Keratinocyte (primary cell): ENCODE data around the gene MYCBPAP. TPM values are rescaled to one million over a fixed set of nuclear protein-coding genes. Genes with fewer than 3 reads are reported as not detected.

ENCODE experiments used
- DNase-seq: peaks from one replicate; pipeline ENCODE4 v3.0.0-alpha.2; 2011; ENCODE audit warnings: low read depth, missing footprints, low spot score
- FAIRE-seq: peaks from 2 replicates; lab custom pipeline; 2011; peaks lifted over from hg19 to GRCh38; lab: Jason Lieb, UNC
- H2AFZ ChIP-seq: 2 replicates; pipeline ENCODE4 v1.6.0; 2012; ENCODE audit warnings: low read length, control low read depth, inconsistent platforms; ENCODE audit not compliant: control insufficient read depth
- H3K27ac ChIP-seq: 2 replicates; pipeline ENCODE4 v1.5.1; 2011; ENCODE audit warnings: low read length; ENCODE audit not compliant: control insufficient read depth, insufficient read depth
- H3K27me3 ChIP-seq: 3 replicates; pipeline ENCODE4 v1.6.0; 2011; ENCODE audit warnings: low read length; ENCODE audit not compliant: control insufficient read depth, insufficient read depth; ENCODE audit errors: extremely low read depth
- H3K36me3 ChIP-seq, 2 experiments: 2 replicates in 1 of 2; 3 replicates in 1 of 2; pipeline ENCODE4 v1.5.1; 2011; ENCODE audit warnings: low read length in 2 of 2, mild to moderate bottlenecking in 1 of 2; ENCODE audit not compliant: control insufficient read depth in 2 of 2, insufficient read depth in 2 of 2; ENCODE audit errors: extremely low read depth in 1 of 2
- H3K4me1 ChIP-seq: 3 replicates; pipeline ENCODE4 v1.5.1; 2011; ENCODE audit warnings: low read length; ENCODE audit not compliant: control insufficient read depth, insufficient read depth; ENCODE audit errors: extremely low read depth
- H3K4me2 ChIP-seq: 3 replicates; pipeline ENCODE4 v1.6.0; 2011; ENCODE audit warnings: low read depth, low read length; ENCODE audit not compliant: control insufficient read depth, insufficient read depth; ENCODE audit errors: extremely low read depth
- H3K4me3 ChIP-seq, 3 experiments: fragments of 200-600 bp in 1 of 3; sonication (generic) in 1 of 3; 2 replicates in 2 of 3; 3 replicates in 1 of 3; pipeline ENCODE4 v1.5.1; 2011 to 2016; ENCODE audit warnings: low read length in 3 of 3, mild to moderate bottlenecking in 3 of 3, control low read depth in 2 of 3, inconsistent platforms in 1 of 3, low read depth in 1 of 3, mixed read lengths in 1 of 3, mixed run types in 1 of 3, moderate library complexity in 1 of 3; ENCODE audit not compliant: control insufficient read depth in 2 of 3, insufficient read depth in 2 of 3; ENCODE audit errors: extremely low read depth in 1 of 3
- H3K79me2 ChIP-seq: 2 replicates; pipeline ENCODE4 v1.6.0; 2012; ENCODE audit warnings: low read length; ENCODE audit not compliant: control insufficient read depth, insufficient read depth
- H3K9ac ChIP-seq: 3 replicates; pipeline ENCODE4 v1.6.0; 2011; ENCODE audit warnings: low read length; ENCODE audit not compliant: control insufficient read depth, insufficient read depth; ENCODE audit errors: extremely low read depth
- H3K9me1 ChIP-seq: 3 replicates; pipeline ENCODE4 v1.6.0; 2011; ENCODE audit warnings: low read length; ENCODE audit not compliant: control insufficient read depth, insufficient read depth; ENCODE audit errors: extremely low read depth
- H3K9me3 ChIP-seq: 2 replicates; pipeline ENCODE4 v1.5.1; 2012; ENCODE audit warnings: low read depth, low read length; ENCODE audit not compliant: control insufficient read depth
- H4K20me1 ChIP-seq: 3 replicates; pipeline ENCODE4 v1.6.0; 2011; ENCODE audit warnings: low read length; ENCODE audit not compliant: control insufficient read depth, insufficient read depth; ENCODE audit errors: extremely low read depth
- CTCF ChIP-seq, 3 experiments: IDR thresholded peaks in 1 of 3; conservative IDR thresholded peaks in 1 of 3; optimal IDR thresholded peaks in 1 of 3; 2 replicates in 2 of 3; 3 replicates in 1 of 3; pipeline versions ENCODE3 to v1.5.1; 2011; ENCODE audit warnings: low read length in 3 of 3, mild to moderate bottlenecking in 3 of 3, moderate library complexity in 2 of 3, control low read depth in 1 of 3, inconsistent platforms in 1 of 3; ENCODE audit not compliant: insufficient read depth in 2 of 3; ENCODE audit errors: extremely low read depth in 1 of 3
- EZH2 ChIP-seq: IDR thresholded peaks from one replicate; pipeline ENCODE4 v1.6.1; 2012; ENCODE audit warnings: inconsistent platforms, mild to moderate bottlenecking, low read length, moderate library complexity
- dilution Hi-C: fragments of 300-500 bp; cut with MboI; formaldehyde crosslinking; loops from one replicate; pipeline ENCODE4 v1.7.0; 2020; ENCODE audit warnings: low sequenced_read_pairs; ENCODE audit not compliant: extremely low pct_ligation_motif_present
- polyA minus RNA-seq, 3 experiments: library from RNA; depleted of rRNA, polyadenylated mRNA; stranded (reverse); fragments of >200 nt; gene quantifications; 1 replicate in 1 of 3; 2 replicates in 1 of 3; 3 replicates in 1 of 3; pipeline ENCODE4 v1.2.3, GENCODE V29; 2011
- polyA plus RNA-seq, 5 experiments: library from polyadenylated mRNA; depleted of rRNA in 3 of 5; stranded (reverse) in 3 of 5; stranded (forward) in 1 of 5; unstranded in 1 of 5; fragments of >200 nt; gene quantifications; 1 replicate in 1 of 5; 2 replicates in 3 of 5; 3 replicates in 1 of 5; pipeline versions ENCODE4 v1.2.1 to v1.2.3, GENCODE V29; 2011 to 2012; ENCODE audit warnings: missing spikeins in 2 of 5, low read depth in 1 of 5, low replicate concordance in 1 of 5

The MYCBPAP gene
- polyA plus RNA-seq = 5.1 to 9.5 TPM (median 9.0 TPM) in 3 replicates
- 2.4 TPM for polyA plus RNA-seq (2011; ENCODE audit: low read depth)
- 1.9 and 2.1 TPM in 2 replicates for polyA plus RNA-seq (2011; cell fraction: cytosol; rRNA removed)
- polyA plus RNA-seq (2011; cell fraction: nucleus; rRNA removed) = 30.5 and 34.7 TPM in 2 replicates
- polyA plus RNA-seq (2012; ENCODE audit: low replicate concordance) = 0.85 and 9.1 TPM in 2 replicates
- polyA minus RNA-seq = 1.4 to 6.3 TPM (median 4.1 TPM) in 3 replicates
- polyA minus RNA-seq (2011; cell fraction: cytosol; rRNA and poly(A)+ RNA removed) = 5.6 TPM
- 4.7 and 7.4 TPM in 2 replicates for polyA minus RNA-seq (2011; cell fraction: nucleus; rRNA and poly(A)+ RNA removed)

DNA sequence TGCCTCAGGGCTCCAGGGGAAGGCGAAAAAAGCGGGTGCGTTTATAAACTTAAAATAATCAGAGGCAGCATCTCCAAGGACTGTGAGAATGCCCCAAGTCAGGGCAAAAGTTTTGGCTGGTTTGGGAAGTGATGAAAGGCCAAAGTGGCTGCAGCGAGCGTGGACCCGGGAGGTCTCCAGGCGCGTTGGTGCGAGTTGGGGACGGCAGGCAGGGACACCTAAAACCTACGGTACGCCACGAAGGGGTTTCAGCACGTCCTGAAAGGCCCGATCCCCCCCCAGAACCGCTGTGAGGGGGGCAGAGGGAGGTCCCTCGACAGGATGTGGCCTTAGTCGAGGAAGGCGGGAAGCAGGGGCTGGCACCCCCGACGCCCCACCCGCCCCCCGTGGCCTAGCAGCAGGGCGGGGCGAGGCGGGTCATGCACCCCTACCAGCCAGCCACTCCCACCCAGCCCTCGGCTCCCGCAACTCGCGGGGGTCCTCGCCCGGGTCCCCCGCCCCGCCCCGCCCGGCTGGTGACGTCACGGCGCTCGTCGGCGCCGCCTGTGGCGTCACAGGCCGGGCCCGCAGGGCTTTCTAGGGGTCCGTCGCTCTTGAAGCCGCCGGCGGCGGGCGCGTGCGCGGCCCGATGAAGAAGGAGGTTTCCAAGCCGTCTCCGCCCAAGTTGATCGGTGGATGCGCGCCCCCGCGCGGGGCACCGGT, at the start of gene MYCBPAP:
Gene MYCBPAP (plus strand): TSS at position 569 of the 702 bp plus-strand sequence. CDS start 236 bp downstream, outside the sequence.
- no peak within 1 kb of the TSS for H3K27ac ChIP-seq
- no peaks in the 10 kb centered on the region for H3K27me3 ChIP-seq
- H4K20me1 ChIP-seq = no peaks in the 10 kb centered on the region
- peak within 1 kb of the TSS in 2 of 3 experiments; percentile 27 to 45 for H3K4me3 ChIP-seq
- H3K36me3 ChIP-seq = no peaks in the 10 kb centered on the region
- no peaks in the 10 kb centered on the region for H3K9me1 ChIP-seq
- dilution Hi-C loops = no loop called here
- no peaks in the 10 kb centered on the region for H3K9me3 ChIP-seq
- H3K79me2 ChIP-seq = no peaks in the 10 kb centered on the region
- FAIRE-seq = no peak
- DNase-seq = no peak
- peak within 1 kb of the TSS; percentile 73 for H2AFZ ChIP-seq
- H3K4me1 ChIP-seq = peaks cover 56% of the 10 kb centered on the region
- no peak for TF ChIP-seq EZH2
- TF ChIP-seq CTCF (optimal IDR thresholded peaks at IDR 0.05 in 1 of 3, IDR thresholded peaks at IDR 0.05 in 1 of 3, conservative IDR thresholded peaks at IDR 0.05 in 1 of 3; ENCODE audit: extremely low read depth in 1 of 3, insufficient read depth in 2 of 3, low read length in 3 of 3) = peak in 1 of 3 experiments; percentile 56
- H3K4me2 ChIP-seq = peak within 1 kb of the TSS; percentile 55
- H3K9ac ChIP-seq = peak within 1 kb of the TSS; percentile 40

DNA sequence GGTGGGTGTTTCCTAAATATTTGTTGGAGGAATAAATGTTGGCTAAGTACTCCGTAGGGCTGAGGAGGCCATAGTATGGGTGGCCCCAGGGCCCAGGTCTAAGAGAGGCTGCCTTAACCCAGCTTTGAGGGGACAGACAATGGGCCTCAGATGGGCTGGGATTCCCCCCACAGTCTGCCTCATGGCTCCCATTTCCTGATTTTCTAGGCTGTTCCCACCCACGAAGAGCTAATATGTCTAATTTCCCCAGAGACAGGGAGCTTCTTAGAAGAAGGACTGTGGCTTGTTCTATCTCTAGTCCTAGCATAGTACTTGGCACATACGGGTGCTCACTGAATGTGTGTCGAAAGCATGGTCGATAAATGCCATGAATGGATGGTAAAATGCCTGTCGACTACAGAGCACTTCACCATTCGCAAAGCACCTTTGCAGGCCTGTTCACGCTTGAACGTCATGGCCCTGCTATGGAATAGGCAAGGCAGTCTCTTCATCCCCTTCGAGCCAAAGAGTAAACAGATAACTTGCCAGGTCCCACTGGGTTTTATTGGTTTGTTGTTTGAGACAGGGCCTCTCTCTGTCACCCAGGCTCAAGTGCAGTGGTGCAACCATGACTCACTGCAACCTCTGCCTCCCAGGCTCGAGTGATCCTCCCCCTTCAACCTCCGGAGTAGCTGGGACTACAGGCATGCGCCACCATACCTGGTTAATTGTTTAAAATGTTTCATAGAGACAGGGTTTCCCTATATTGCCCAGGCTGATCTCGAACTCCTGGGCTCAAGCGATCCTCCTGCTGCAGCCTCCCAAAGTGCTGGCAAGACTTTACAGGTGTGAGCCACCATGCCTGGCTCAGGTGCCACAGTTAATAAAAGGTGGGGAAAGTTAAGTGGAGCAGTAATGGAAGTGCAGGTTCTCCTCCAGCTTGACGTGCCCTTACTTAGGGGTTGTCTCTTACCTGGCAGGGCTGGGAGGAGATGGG, 49.2 kb upstream of the MYCBPAP start:
- H3K36me3 ChIP-seq = peaks cover 9 to 22% of the 10 kb centered on the region in 2 experiments
- DNase-seq (no peak), FAIRE-seq (no peak)
- H3K27ac ChIP-seq = no peak overlapping the region
- no peaks in the 10 kb centered on the region for H3K27me3 ChIP-seq
- H3K79me2 ChIP-seq = no peaks in the 10 kb centered on the region
- H3K4me3 ChIP-seq = no peak overlapping the region
- peaks cover 2% of the 10 kb centered on the region for H3K9me1 ChIP-seq
- peaks cover 10% of the 10 kb centered on the region for H3K4me1 ChIP-seq
- H2AFZ ChIP-seq = no peak overlapping the region
- dilution Hi-C loops = no loop called here
- H4K20me1 ChIP-seq = peaks cover 3% of the 10 kb centered on the region
- no peak overlapping the region for H3K4me2 ChIP-seq
- no peaks in the 10 kb centered on the region for H3K9me3 ChIP-seq
- no peak for TF ChIP-seq CTCF (optimal IDR thresholded peaks at IDR 0.05 in 1 of 3, IDR thresholded peaks at IDR 0.05 in 1 of 3, conservative IDR thresholded peaks at IDR 0.05 in 1 of 3; ENCODE audit: extremely low read depth in 1 of 3, insufficient read depth in 2 of 3, low read length in 3 of 3)
- TF ChIP-seq EZH2 = no peak
- no peak overlapping the region for H3K9ac ChIP-seq
